Osteocyte (in vitro differentiated cells): Measurements from ENCODE around the gene CHST7. TPM values are rescaled to one million over a fixed set of nuclear protein-coding genes. Genes with fewer than 3 reads are reported as not detected.

Source experiments
- DNase-seq: peaks from one replicate; pipeline ENCODE4 v3.0.0; 2021; ENCODE audit warnings: mixed read lengths; ENCODE audit not compliant: unreplicated experiment; ENCODE audit errors: extremely low spot score
- H3K27ac Mint-ChIP-seq: one replicate; pipeline ENCODE4 v1.8.0; 2021; ENCODE audit warnings: mild to moderate bottlenecking, mixed read lengths; ENCODE audit not compliant: unreplicated experiment
- H3K27me3 Mint-ChIP-seq: one replicate; pipeline ENCODE4 v1.8.0; 2021; ENCODE audit warnings: mixed read lengths; ENCODE audit not compliant: unreplicated experiment
- H3K36me3 Mint-ChIP-seq: one replicate; pipeline ENCODE4 v1.8.0; 2021; ENCODE audit warnings: mixed read lengths; ENCODE audit not compliant: unreplicated experiment
- H3K4me1 Mint-ChIP-seq: one replicate; pipeline ENCODE4 v1.8.0; 2021; ENCODE audit warnings: mixed read lengths; ENCODE audit not compliant: unreplicated experiment
- H3K4me3 Mint-ChIP-seq: one replicate; pipeline ENCODE4 v1.8.0; 2021; ENCODE audit warnings: mild to moderate bottlenecking, moderate library complexity, mixed read lengths; ENCODE audit not compliant: unreplicated experiment
- H3K9me3 Mint-ChIP-seq: one replicate; pipeline ENCODE4 v1.8.0; 2021; ENCODE audit warnings: mixed read lengths; ENCODE audit not compliant: unreplicated experiment
- total RNA-seq: library from RNA; stranded (reverse); gene quantifications from 2 replicates; pipeline ENCODE4 v1.2.1, GENCODE V29; 2021
- TF ChIP-seq, protein P1 (sequence below): fragments of 200-600 bp; sonication (generic); IDR thresholded peaks from 2 replicates; pipeline ENCODE4 v1.5.0; 2021; ENCODE audit warnings: antibody characterized with exemption, mild to moderate bottlenecking, moderate library complexity

CHST7 gene
- total RNA-seq, 1 donor from 2014 or later = 14.8 TPM

DNA sequence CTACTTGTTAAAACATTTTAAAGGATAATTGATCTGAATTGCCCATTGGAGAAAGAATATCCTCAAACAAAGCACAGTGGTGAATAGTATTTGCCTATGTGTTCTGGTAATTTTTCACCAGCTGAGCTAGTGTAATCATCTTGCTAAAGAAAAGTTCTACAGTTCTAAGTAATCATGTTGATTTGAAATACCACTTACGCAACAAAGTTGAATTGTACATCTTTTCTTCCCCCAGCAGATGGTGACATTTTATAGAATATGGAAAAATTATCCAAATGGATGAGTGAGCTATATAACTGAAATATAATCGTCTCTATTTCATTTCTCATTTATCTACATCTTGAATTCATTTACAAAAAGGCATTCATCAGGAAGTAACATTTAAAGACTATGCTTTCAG is 18.6 kb upstream of the CHST7 start:
- TF ChIP-seq, protein P1, sequence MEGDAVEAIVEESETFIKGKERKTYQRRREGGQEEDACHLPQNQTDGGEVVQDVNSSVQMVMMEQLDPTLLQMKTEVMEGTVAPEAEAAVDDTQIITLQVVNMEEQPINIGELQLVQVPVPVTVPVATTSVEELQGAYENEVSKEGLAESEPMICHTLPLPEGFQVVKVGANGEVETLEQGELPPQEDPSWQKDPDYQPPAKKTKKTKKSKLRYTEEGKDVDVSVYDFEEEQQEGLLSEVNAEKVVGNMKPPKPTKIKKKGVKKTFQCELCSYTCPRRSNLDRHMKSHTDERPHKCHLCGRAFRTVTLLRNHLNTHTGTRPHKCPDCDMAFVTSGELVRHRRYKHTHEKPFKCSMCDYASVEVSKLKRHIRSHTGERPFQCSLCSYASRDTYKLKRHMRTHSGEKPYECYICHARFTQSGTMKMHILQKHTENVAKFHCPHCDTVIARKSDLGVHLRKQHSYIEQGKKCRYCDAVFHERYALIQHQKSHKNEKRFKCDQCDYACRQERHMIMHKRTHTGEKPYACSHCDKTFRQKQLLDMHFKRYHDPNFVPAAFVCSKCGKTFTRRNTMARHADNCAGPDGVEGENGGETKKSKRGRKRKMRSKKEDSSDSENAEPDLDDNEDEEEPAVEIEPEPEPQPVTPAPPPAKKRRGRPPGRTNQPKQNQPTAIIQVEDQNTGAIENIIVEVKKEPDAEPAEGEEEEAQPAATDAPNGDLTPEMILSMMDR = peak; percentile 54
- Mint-ChIP-seq H3K4me3 (no peak overlapping the region), H3K9me3 (no peaks in the 10 kb centered on the region), H3K27ac (no peak overlapping the region), H3K4me1 (peaks cover 1% of the 10 kb centered on the region), H3K36me3 (peaks cover 2% of the 10 kb centered on the region), H3K27me3 (no peaks in the 10 kb centered on the region)
- DNase-seq = no peak

DNA sequence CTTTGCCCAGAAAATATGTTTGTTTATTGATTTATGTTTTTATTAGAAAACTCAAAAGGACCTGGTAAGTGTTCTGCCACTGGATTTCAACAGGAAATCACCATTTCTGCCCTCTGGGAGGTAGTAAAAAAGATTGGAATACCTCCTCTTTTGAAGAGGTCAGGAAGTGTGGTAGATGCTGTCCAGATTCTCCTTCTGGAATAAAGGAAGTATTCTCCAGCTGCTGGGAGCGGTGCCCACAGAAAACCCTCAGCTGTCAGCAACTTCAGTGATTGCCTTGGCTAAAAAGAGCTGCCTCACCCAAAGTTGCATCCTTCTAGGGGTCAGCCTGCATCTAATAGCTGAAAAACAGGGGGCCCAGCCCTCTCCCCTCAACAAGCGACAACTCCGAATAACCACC is 14.5 kb upstream of the CHST7 start:
- TF ChIP-seq, protein P1 = no peak
- Mint-ChIP-seq H3K4me1 (no peaks in the 10 kb centered on the region), H3K4me3 (no peak overlapping the region), H3K27ac (peak overlapping the region; percentile 29), H3K9me3 (no peaks in the 10 kb centered on the region), H3K36me3 (no peaks in the 10 kb centered on the region), H3K27me3 (no peaks in the 10 kb centered on the region)
- no peak for DNase-seq

DNA sequence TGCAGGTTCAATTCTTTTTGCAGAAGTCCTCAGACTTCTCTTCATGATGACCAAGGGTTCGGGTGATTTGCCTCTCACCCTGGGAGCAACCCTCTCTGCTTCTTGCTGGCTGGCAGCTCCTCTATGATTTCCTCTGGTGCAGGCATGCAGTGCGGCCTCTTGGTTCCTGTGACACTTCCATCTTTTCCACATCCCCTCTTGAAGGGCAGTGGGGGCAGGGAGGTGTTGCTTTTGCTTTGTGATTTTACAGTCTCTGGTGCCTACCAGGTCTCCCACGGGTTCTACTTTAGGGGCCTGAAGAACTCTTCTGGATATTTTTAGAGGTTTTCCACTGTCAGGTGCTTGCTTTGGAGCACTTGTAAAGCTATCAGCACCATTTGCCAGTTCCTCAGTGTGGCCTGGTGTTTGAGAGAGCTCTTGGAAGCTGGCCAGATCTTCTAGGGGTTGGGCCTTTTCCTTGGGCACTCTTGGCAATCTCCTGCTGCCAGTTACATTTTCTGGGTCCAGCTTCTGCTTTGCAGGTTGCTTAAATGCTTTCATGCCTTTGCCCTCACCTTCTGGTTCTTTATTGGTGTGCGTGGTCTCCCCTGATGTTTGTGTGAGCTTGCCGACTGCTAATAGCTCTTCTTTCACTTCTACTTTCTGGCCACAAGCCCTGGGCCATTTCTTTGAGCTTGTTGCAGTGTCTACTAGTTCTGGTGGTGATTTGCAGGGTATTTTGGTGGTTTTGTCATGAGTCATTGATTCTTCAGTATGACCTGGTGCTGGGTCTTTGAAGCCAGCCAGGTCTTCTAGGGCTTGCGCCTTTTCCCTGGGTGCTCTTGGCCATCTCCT is 11.5 kb upstream of the CHST7 start:
- Mint-ChIP-seq H3K27ac (no peak overlapping the region), H3K4me1 (no peaks in the 10 kb centered on the region), H3K36me3 (no peaks in the 10 kb centered on the region)

DNA sequence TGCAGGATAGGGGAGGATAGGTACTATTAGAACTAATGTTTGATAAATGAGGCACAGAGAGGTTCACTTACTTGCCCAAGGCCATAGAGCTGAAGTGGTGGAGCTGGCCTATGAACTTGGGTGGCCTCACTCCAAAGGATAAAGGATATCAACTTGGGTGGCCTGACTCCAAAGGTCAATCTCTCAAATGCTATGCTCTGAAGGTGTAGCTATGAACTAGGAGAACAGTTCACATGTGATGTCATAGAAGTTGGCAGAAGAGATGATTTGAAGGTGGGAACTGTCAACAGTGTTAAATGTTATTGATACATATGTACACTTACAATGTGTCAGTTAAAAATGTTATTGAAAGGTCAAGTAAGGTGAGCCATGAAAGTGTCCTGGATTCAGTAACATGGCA is 6.2 kb upstream of the CHST7 start:
- peaks cover 5% of the 10 kb centered on the region for H3K9me3 Mint-ChIP-seq
- no peak overlapping the region for H3K4me3 Mint-ChIP-seq
- no peaks in the 10 kb centered on the region for H3K27me3 Mint-ChIP-seq
- no peak for DNase-seq
- TF ChIP-seq, protein P1 = no peak
- no peaks in the 10 kb centered on the region for H3K36me3 Mint-ChIP-seq
- H3K27ac Mint-ChIP-seq = no peak overlapping the region
- H3K4me1 Mint-ChIP-seq = no peaks in the 10 kb centered on the region

More for the DNA sequence above, 11.5 kb upstream of the CHST7 start:
- no peaks in the 10 kb centered on the region for H3K27me3 Mint-ChIP-seq
- no peak for DNase-seq
- TF ChIP-seq, protein P1 = no peak
- H3K9me3 Mint-ChIP-seq = no peaks in the 10 kb centered on the region
- no peak overlapping the region for H3K4me3 Mint-ChIP-seq

DNA sequence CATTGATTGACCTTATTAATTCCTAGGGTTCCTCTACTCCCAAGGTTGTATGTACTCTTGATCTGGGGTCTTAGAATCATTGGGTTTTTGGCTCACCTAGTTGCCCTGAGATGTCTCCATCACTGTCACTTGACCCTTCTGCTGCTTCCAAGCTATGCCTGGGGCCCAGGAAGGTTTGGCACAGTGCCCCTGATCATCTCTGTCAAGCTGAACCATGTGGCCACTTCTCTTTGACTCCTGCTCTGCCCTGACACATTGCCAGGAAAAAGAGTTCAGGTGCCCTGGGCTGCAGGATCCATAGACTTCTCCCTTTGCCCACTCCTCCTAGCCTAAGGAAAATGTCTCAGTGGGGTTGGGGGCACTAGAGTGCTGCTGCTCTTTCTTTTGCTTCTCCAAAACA is 3.9 kb upstream of the CHST7 start:
- Mint-ChIP-seq H3K9me3 (peaks cover 5% of the 10 kb centered on the region), H3K27ac (no peak overlapping the region), H3K4me3 (no peak overlapping the region), H3K27me3 (no peaks in the 10 kb centered on the region), H3K4me1 (peaks cover 2% of the 10 kb centered on the region), H3K36me3 (no peaks in the 10 kb centered on the region)
- DNase-seq = no peak
- TF ChIP-seq, protein P1 = no peak
